Astrocyte (in vitro differentiated cells and primary cell): ENCODE data around the gene TBX4. TPM values are rescaled to one million over a fixed set of nuclear protein-coding genes. Genes with fewer than 3 reads are reported as not detected.

Source experiments
- DNase-seq: peaks from one replicate; pipeline ENCODE4 v3.0.0-alpha.2; 2010; ENCODE audit warnings: low read depth
- FAIRE-seq: peaks from 2 replicates; lab custom pipeline; 2011; peaks lifted over from hg19 to GRCh38; lab: Jason Lieb, UNC
- H2AFZ ChIP-seq: 2 replicates; pipeline ENCODE4 v1.6.0; 2012; ENCODE audit warnings: low read depth, low read length, inconsistent platforms
- H3K27ac ChIP-seq: 2 replicates; pipeline ENCODE4 v1.5.1; 2011; ENCODE audit warnings: low read depth, low read length, inconsistent platforms
- H3K27me3 ChIP-seq: 2 replicates; pipeline ENCODE4 v1.6.0; 2011; ENCODE audit warnings: low read length, inconsistent platforms; ENCODE audit not compliant: insufficient read depth
- H3K36me3 ChIP-seq: 2 replicates; pipeline ENCODE4 v1.5.1; 2011; ENCODE audit warnings: low read length, inconsistent platforms; ENCODE audit not compliant: insufficient read depth
- H3K4me1 ChIP-seq: 2 replicates; pipeline ENCODE4 v1.5.1; 2011; ENCODE audit warnings: low read length, inconsistent platforms; ENCODE audit not compliant: insufficient read depth
- H3K4me2 ChIP-seq: 2 replicates; pipeline ENCODE4 v1.6.0; 2012; ENCODE audit warnings: low read length, inconsistent platforms
- H3K4me3 ChIP-seq: 2 replicates; pipeline ENCODE4 v1.5.1; 2011; ENCODE audit warnings: low read depth, mild to moderate bottlenecking, low read length, inconsistent platforms; ENCODE audit not compliant: insufficient read depth
- H3K79me2 ChIP-seq: 2 replicates; pipeline ENCODE4 v1.6.0; 2012; ENCODE audit warnings: mild to moderate bottlenecking, low read length, inconsistent platforms; ENCODE audit not compliant: insufficient read depth
- H3K9ac ChIP-seq: 2 replicates; pipeline ENCODE4 v1.6.0; 2012; ENCODE audit warnings: mild to moderate bottlenecking, low read length, inconsistent platforms
- H3K9me3 ChIP-seq: 2 replicates; pipeline ENCODE4 v1.5.1; 2012; ENCODE audit warnings: low read depth, mild to moderate bottlenecking, low read length, inconsistent platforms; ENCODE audit not compliant: insufficient read depth
- H4K20me1 ChIP-seq: 2 replicates; pipeline ENCODE4 v1.6.0; 2012; ENCODE audit warnings: low read length, inconsistent platforms; ENCODE audit not compliant: insufficient read depth
- H3K27ac Mint-ChIP-seq: one replicate; pipeline ENCODE4 v1.8.0; 2021; ENCODE audit warnings: mild to moderate bottlenecking, mixed read lengths; ENCODE audit not compliant: unreplicated experiment
- H3K27me3 Mint-ChIP-seq: one replicate; pipeline ENCODE4 v1.8.0; 2021; ENCODE audit warnings: low read depth, mixed read lengths; ENCODE audit not compliant: unreplicated experiment
- H3K36me3 Mint-ChIP-seq: one replicate; pipeline ENCODE4 v1.8.0; 2021; ENCODE audit warnings: low read depth, mixed read lengths; ENCODE audit not compliant: unreplicated experiment
- H3K4me1 Mint-ChIP-seq: one replicate; pipeline ENCODE4 v1.8.0; 2021; ENCODE audit warnings: low read depth, mixed read lengths; ENCODE audit not compliant: unreplicated experiment
- H3K4me3 Mint-ChIP-seq: one replicate; pipeline ENCODE4 v1.8.0; 2021; ENCODE audit warnings: mild to moderate bottlenecking, moderate library complexity, mixed read lengths; ENCODE audit not compliant: unreplicated experiment
- H3K9me3 Mint-ChIP-seq: one replicate; pipeline ENCODE4 v1.8.0; 2021; ENCODE audit warnings: mild to moderate bottlenecking, mixed read lengths; ENCODE audit not compliant: unreplicated experiment
- EZH2 ChIP-seq: IDR thresholded peaks from 2 replicates; pipeline ENCODE4 v1.6.1; 2012; ENCODE audit warnings: mild to moderate bottlenecking, low read length, inconsistent platforms; ENCODE audit not compliant: insufficient read depth
- total RNA-seq: library from RNA; stranded (reverse); gene quantifications from 2 replicates; pipeline ENCODE4 v1.2.1, GENCODE V29; 2021
- TF ChIP-seq, protein P1 (sequence below): IDR thresholded peaks from 2 replicates; pipeline ENCODE4 v1.5.1; 2011; ENCODE audit warnings: low read depth, mild to moderate bottlenecking, inconsistent platforms, low read length, moderate library complexity; ENCODE audit not compliant: insufficient read depth

TBX4 gene
- total RNA-seq, 1 donor from 2014 or later = 0.14 TPM

DNA sequence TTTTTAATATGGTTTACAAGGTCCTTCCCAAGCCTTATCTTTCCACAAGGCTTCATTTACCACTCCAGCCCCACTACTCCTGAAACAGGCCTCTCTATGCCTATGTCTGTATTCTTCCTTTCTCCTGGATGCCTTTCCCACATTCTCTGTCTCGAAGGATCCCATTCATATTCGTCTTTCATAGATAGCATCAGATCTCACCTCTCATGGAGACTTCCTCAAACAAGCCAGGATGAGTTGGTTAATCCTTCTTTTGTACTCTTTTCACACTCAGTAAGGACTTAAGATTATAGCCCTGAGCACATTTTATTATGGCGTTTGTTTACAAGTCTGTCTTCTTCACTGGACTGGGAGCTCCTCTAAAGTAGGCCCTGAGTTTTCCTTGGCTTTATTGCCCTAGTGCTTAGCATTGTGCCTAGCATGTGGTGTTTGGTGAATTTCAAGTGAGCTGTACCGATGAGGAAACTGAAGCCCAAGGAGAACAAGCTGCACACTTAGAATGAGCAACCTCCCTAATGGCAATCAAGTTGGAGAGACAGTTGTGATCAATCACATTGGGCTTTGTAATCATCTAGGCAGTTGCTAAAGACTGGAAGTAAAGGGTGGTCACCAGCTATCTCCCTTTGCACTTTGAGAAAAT lies 10.0 kb upstream of the TBX4 start:
- Histone ChIP-seq H3K36me3 (no peaks in the 10 kb centered on the region), H3K4me2 (no peak overlapping the region), H3K27me3 (peaks cover 25% of the 10 kb centered on the region), H3K4me1 (peaks cover 2% of the 10 kb centered on the region), H3K4me3 (no peak overlapping the region), H4K20me1 (no peaks in the 10 kb centered on the region), H3K9ac (no peak overlapping the region), H3K9me3 (peaks cover 5% of the 10 kb centered on the region), H3K27ac (no peak overlapping the region), H2AFZ (no peak overlapping the region), H3K79me2 (no peaks in the 10 kb centered on the region)
- DNase-seq (no peak), FAIRE-seq (no peak)
- H3K9me3 Mint-ChIP-seq = peaks cover 13% of the 10 kb centered on the region
- TF ChIP-seq EZH2 = no peak
- TF ChIP-seq, protein P1, sequence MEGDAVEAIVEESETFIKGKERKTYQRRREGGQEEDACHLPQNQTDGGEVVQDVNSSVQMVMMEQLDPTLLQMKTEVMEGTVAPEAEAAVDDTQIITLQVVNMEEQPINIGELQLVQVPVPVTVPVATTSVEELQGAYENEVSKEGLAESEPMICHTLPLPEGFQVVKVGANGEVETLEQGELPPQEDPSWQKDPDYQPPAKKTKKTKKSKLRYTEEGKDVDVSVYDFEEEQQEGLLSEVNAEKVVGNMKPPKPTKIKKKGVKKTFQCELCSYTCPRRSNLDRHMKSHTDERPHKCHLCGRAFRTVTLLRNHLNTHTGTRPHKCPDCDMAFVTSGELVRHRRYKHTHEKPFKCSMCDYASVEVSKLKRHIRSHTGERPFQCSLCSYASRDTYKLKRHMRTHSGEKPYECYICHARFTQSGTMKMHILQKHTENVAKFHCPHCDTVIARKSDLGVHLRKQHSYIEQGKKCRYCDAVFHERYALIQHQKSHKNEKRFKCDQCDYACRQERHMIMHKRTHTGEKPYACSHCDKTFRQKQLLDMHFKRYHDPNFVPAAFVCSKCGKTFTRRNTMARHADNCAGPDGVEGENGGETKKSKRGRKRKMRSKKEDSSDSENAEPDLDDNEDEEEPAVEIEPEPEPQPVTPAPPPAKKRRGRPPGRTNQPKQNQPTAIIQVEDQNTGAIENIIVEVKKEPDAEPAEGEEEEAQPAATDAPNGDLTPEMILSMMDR = no peak
- peaks cover 32% of the 10 kb centered on the region for H3K27me3 Mint-ChIP-seq
- H3K27ac Mint-ChIP-seq = no peak overlapping the region
- no peaks in the 10 kb centered on the region for H3K4me1 Mint-ChIP-seq
- H3K4me3 Mint-ChIP-seq = no peak overlapping the region
- H3K36me3 Mint-ChIP-seq = peaks cover 3% of the 10 kb centered on the region

DNA sequence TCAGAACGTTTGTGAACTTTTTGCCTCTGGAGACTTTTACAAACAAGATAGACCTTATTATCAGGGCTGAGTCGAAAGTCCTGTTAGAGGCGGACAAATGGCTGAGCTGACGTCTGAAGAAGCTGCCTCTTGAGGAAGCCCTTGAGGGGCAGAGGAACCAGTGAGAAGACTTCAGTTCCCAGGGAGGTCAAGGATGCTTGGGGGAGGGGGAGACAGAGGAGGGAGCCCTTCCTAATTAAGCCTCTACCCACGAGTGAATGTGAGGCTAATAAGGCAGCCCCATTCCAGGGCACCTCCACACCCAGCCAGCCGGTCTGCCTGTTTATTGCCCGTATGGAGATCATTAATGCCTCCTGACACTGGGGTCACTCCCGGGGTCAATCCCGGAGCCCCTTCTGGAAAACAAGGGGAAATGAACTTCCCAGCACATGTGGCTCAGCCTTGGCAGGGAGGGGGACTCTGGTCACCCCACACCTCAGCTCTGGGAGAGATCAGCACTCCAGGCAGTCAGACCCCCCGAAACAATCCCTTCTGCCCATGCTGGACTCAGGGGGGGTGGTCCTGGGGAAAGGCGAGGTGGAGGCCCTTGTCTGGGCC lies 9.2 kb upstream of the TBX4 start:
- no peak overlapping the region for H2AFZ ChIP-seq
- H3K4me3 Mint-ChIP-seq = no peak overlapping the region
- no peaks in the 10 kb centered on the region for H3K36me3 ChIP-seq
- H3K36me3 Mint-ChIP-seq = peaks cover 3% of the 10 kb centered on the region
- FAIRE-seq = no peak
- peaks cover 10% of the 10 kb centered on the region for H3K9me3 Mint-ChIP-seq
- no peak overlapping the region for H3K4me3 ChIP-seq
- peaks cover 2% of the 10 kb centered on the region for H3K4me1 ChIP-seq
- no peak overlapping the region for H3K27ac ChIP-seq
- no peak overlapping the region for H3K4me2 ChIP-seq
- peaks cover 27% of the 10 kb centered on the region for H3K27me3 ChIP-seq
- TF ChIP-seq, protein P1 = no peak
- no peak for TF ChIP-seq EZH2
- no peak overlapping the region for H3K9ac ChIP-seq
- H3K9me3 ChIP-seq = peaks cover 3% of the 10 kb centered on the region
- DNase-seq = no peak
- no peak overlapping the region for H3K27ac Mint-ChIP-seq
- peaks cover 38% of the 10 kb centered on the region for H3K27me3 Mint-ChIP-seq
- no peaks in the 10 kb centered on the region for H3K4me1 Mint-ChIP-seq
- no peaks in the 10 kb centered on the region for H4K20me1 ChIP-seq
- no peaks in the 10 kb centered on the region for H3K79me2 ChIP-seq

DNA sequence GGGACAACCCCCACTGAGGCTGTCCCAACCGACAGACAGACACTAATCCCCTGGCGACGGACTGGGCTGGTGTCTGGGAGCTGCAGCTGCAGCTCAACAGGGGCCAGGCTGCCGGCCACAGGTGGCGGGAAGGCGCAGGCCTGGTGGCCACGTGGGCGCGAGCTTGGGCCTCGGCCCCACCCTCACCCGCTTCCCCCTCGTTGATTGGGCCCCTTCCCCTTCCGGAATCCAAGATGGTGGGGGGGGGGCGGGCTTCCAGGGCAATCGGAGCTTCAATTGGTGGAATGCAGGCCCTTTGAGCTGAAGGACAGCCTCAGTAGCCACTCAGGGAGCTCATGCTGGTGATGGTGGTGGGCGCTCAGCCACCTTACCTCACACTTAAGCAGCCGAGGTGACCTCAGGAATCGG lies 8.7 kb upstream of the TBX4 start:
- H3K4me2 ChIP-seq = no peak overlapping the region
- no peaks in the 10 kb centered on the region for H3K36me3 ChIP-seq
- H3K27ac Mint-ChIP-seq = no peak overlapping the region
- no peaks in the 10 kb centered on the region for H3K79me2 ChIP-seq
- peaks cover 2% of the 10 kb centered on the region for H3K4me1 ChIP-seq
- DNase-seq (no peak), FAIRE-seq (no peak)
- H3K27me3 ChIP-seq = peaks cover 24% of the 10 kb centered on the region
- no peak overlapping the region for H2AFZ ChIP-seq
- no peak overlapping the region for H3K4me3 Mint-ChIP-seq
- H3K9me3 ChIP-seq = no peaks in the 10 kb centered on the region
- no peak overlapping the region for H3K27ac ChIP-seq
- H3K4me3 ChIP-seq = no peak overlapping the region
- no peaks in the 10 kb centered on the region for H4K20me1 ChIP-seq
- TF ChIP-seq EZH2 = no peak
- TF ChIP-seq, protein P1 = no peak
- H3K9ac ChIP-seq = no peak overlapping the region
- no peaks in the 10 kb centered on the region for H3K4me1 Mint-ChIP-seq
- H3K36me3 Mint-ChIP-seq = peaks cover 3% of the 10 kb centered on the region
- peaks cover 10% of the 10 kb centered on the region for H3K9me3 Mint-ChIP-seq
- H3K27me3 Mint-ChIP-seq = peaks cover 43% of the 10 kb centered on the region
